ENCODE measurements around the gene KRT74. TPM values are rescaled to one million over a fixed set of nuclear protein-coding genes. Genes with fewer than 3 reads are reported as not detected.

The KRT74 gene
- total and polyA plus RNA-seq, 2 of the 13 experiments (the other 11 are each of a cell fraction or from before 2014, with no cell fraction given): not detected

GRCh38 chr12:52573743-52574142 lies at the start of gene KRT74 (continued):
- TF ChIP-seq ZNF749 (CRISPR knock-in tag; IDR thresholded peaks at IDR 0.05; ENCODE audit: borderline replicate concordance) (no peak), ZNF460 (CRISPR knock-in tag; IDR thresholded peaks at IDR 0.05; ENCODE audit: borderline replicate concordance) (no peak)

GRCh38 chr12:52622349-52622748 lies 48.7 kb upstream of the KRT74 start:
- H3K36me3 ChIP-seq (replicated peaks in 1 of 2; ENCODE audit: control insufficient read depth in 1 of 2, insufficient read depth in 2 of 2, low read length in 2 of 2): no peaks in the 10 kb centered on the region
- ChIA-PET CTCF (ENCODE audit: low intra/inter-chr PET ratio, low total read pairs) (no interaction called here), POLR2A (no interaction called here)
- no TSS peak for BruUV-seq (replicated peaks)
- in situ Hi-C loops (cut with HindIII; ENCODE audit: extremely low pct_ligation_motif_present, low pct_unique_long_range_greater_than_20kb) (no loop called here), intact Hi-C loops (cut with micrococcal nuclease; ENCODE audit: unreplicated experiment) (no loop called here)
- no peak for FAIRE-seq
- no peaks in the 10 kb centered on the region for H4K20me1 ChIP-seq (ENCODE audit: insufficient read depth, low read length)
- no peaks in the 10 kb centered on the region for H3K9me3 ChIP-seq (ENCODE audit: low read length)
- H2AFZ ChIP-seq (ENCODE audit: low read length): no peak overlapping the region
- H3K9ac ChIP-seq (ENCODE audit: insufficient read depth, low read depth, low read length): no peak overlapping the region
- H3K4me3 ChIP-seq (replicated peaks in 1 of 3; ENCODE audit: insufficient read depth in 1 of 3, low read depth in 2 of 3, low read length in 3 of 3): no peak overlapping the region
- no peak for ATAC-seq
- no peaks in the 10 kb centered on the region for H3K79me2 ChIP-seq (ENCODE audit: insufficient read depth, low read length)
- TF ChIP-seq KDM5B (CRISPR knock-in tag; IDR thresholded peaks at IDR 0.05; ENCODE audit: borderline replicate concordance): no peak
- H3K4me2 ChIP-seq (ENCODE audit: low read depth, low read length): no peak overlapping the region
- H3K4me1 ChIP-seq (ENCODE audit: insufficient read depth, low read length): no peaks in the 10 kb centered on the region
- no peak for DNase-seq (ENCODE audit: low spot score)
- no peak overlapping the region for H3K27ac ChIP-seq (ENCODE audit: extremely low read length, insufficient read depth, low read length)
- 9% methylated on average over 5 of the region's 5 CpGs for WGBS (ENCODE audit: low lambda C conversion rate)
- peaks cover 3 to 23% of the 10 kb centered on the region in 2 experiments; a peak in 3 of 5 replicates for H3K27me3 ChIP-seq (ENCODE audit: control insufficient read depth in 1 of 2, insufficient read depth in 2 of 2, low read length in 2 of 2)

GRCh38 chr12:52618866-52619265 lies 45.2 kb upstream of the KRT74 start:
- no TSS peak for BruUV-seq (replicated peaks)
- ChIA-PET CTCF (ENCODE audit: low intra/inter-chr PET ratio, low total read pairs) (no interaction called here), POLR2A (no interaction called here)
- in situ Hi-C loops (cut with HindIII; ENCODE audit: extremely low pct_ligation_motif_present, low pct_unique_long_range_greater_than_20kb): no loop called here
- Histone ChIP-seq H3K27me3 (ENCODE audit: control insufficient read depth in 1 of 2, insufficient read depth in 2 of 2, low read length in 2 of 2) (peaks cover 6 to 46% of the 10 kb centered on the region in 2 experiments; a peak in 3 of 5 replicates), H3K9me3 (ENCODE audit: low read length) (no peaks in the 10 kb centered on the region), H3K36me3 (replicated peaks in 1 of 2; ENCODE audit: control insufficient read depth in 1 of 2, insufficient read depth in 2 of 2, low read length in 2 of 2) (no peaks in the 10 kb centered on the region), H3K4me1 (ENCODE audit: insufficient read depth, low read length) (no peaks in the 10 kb centered on the region), H3K79me2 (ENCODE audit: insufficient read depth, low read length) (no peaks in the 10 kb centered on the region), H3K4me3 (replicated peaks in 1 of 3; ENCODE audit: insufficient read depth in 1 of 3, low read depth in 2 of 3, low read length in 3 of 3) (no peak overlapping the region), H4K20me1 (ENCODE audit: insufficient read depth, low read length) (no peaks in the 10 kb centered on the region), H3K27ac (ENCODE audit: extremely low read length, insufficient read depth, low read length) (no peak overlapping the region), H3K9ac (ENCODE audit: insufficient read depth, low read depth, low read length) (no peak overlapping the region), H2AFZ (ENCODE audit: low read length) (no peak overlapping the region), H3K4me2 (ENCODE audit: low read depth, low read length) (no peak overlapping the region)
- ATAC-seq (no peak), DNase-seq (ENCODE audit: low spot score) (no peak), FAIRE-seq (no peak)
- intact Hi-C loops (cut with micrococcal nuclease; ENCODE audit: unreplicated experiment): no loop called here
- 3% methylated on average over 2 of the region's 2 CpGs for WGBS (ENCODE audit: low lambda C conversion rate)
- TF ChIP-seq, protein P1, sequence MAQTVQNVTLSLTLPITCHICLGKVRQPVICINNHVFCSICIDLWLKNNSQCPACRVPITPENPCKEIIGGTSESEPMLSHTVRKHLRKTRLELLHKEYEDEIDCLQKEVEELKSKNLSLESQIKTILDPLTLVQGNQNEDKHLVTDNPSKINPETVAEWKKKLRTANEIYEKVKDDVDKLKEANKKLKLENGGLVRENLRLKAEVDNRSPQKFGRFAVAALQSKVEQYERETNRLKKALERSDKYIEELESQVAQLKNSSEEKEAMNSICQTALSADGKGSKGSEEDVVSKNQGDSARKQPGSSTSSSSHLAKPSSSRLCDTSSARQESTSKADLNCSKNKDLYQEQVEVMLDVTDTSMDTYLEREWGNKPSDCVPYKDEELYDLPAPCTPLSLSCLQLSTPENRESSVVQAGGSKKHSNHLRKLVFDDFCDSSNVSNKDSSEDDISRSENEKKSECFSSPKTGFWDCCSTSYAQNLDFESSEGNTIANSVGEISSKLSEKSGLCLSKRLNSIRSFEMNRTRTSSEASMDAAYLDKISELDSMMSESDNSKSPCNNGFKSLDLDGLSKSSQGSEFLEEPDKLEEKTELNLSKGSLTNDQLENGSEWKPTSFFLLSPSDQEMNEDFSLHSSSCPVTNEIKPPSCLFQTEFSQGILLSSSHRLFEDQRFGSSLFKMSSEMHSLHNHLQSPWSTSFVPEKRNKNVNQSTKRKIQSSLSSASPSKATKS (CRISPR knock-in tag; IDR thresholded peaks at IDR 0.05): no peak
- TF ChIP-seq ZNF724P (CRISPR knock-in tag; IDR thresholded peaks at IDR 0.05; ENCODE audit: borderline replicate concordance) (no peak), PAWR (CRISPR knock-in tag; IDR thresholded peaks at IDR 0.05; ENCODE audit: borderline replicate concordance) (no peak), GABPB1 (CRISPR knock-in tag; IDR thresholded peaks at IDR 0.05) (no peak), ZFP36L1 (CRISPR knock-in tag; IDR thresholded peaks at IDR 0.05) (no peak), CSRNP2 (CRISPR knock-in tag; conservative IDR thresholded peaks at IDR 0.05; ENCODE audit: low read depth) (no peak)
- TF ChIP-seq, protein P2, sequence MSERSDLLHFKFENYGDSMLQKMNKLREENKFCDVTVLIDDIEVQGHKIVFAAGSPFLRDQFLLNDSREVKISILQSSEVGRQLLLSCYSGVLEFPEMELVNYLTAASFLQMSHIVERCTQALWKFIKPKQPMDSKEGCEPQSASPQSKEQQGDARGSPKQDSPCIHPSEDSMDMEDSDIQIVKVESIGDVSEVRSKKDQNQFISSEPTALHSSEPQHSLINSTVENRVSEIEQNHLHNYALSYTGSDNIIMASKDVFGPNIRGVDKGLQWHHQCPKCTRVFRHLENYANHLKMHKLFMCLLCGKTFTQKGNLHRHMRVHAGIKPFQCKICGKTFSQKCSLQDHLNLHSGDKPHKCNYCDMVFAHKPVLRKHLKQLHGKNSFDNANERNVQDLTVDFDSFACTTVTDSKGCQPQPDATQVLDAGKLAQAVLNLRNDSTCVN (CRISPR knock-in tag; IDR thresholded peaks at IDR 0.05; ENCODE audit: borderline replicate concordance): no peak
- TF ChIP-seq, protein P3, sequence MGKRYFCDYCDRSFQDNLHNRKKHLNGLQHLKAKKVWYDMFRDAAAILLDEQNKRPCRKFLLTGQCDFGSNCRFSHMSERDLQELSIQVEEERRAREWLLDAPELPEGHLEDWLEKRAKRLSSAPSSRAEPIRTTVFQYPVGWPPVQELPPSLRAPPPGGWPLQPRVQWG (CRISPR knock-in tag; IDR thresholded peaks at IDR 0.05; ENCODE audit: borderline replicate concordance, low read depth): no peak

All from HepG2 (cell line).